ENCODE measurements around the gene INPP5B. TPM values are rescaled to one million over a fixed set of nuclear protein-coding genes. Genes with fewer than 3 reads are reported as not detected.

The INPP5B gene
- total RNA-seq, 1 donor from 2014 or later: 29.0 TPM

Other genes starting within 250 kb of the INPP5B start
- gene EPHA10, start 181.9 kb downstream of the INPP5B start, total RNA-seq: 0.05 TPM in 1 of 2 replicates, not detected in the other
- gene MANEAL, start 153.2 kb downstream of the INPP5B start, total RNA-seq: 3.4 and 3.7 TPM in 2 replicates
- gene C1orf122, start 139.3 kb downstream of the INPP5B start, total RNA-seq: 19.9 and 21.9 TPM in 2 replicates
- gene YRDC, start 138.8 kb downstream of the INPP5B start, total RNA-seq: 28.8 and 31.3 TPM in 2 replicates
- 23.2 and 31.7 TPM in 2 replicates for gene MTF1, start 87.5 kb downstream of the INPP5B start, total RNA-seq
- gene SF3A3, start 43.0 kb upstream of the INPP5B start, total RNA-seq: 93.8 and 94.2 TPM in 2 replicates
- 12.6 and 14.0 TPM in 2 replicates for gene FHL3, start 58.5 kb upstream of the INPP5B start, total RNA-seq
- 45.5 and 56.2 TPM in 2 replicates for gene UTP11, start 65.7 kb upstream of the INPP5B start, total RNA-seq
- gene POU3F1, start 99.7 kb upstream of the INPP5B start, total RNA-seq: 0.17 and 0.22 TPM in 2 replicates

Measured in T-helper 1 cell treated with Interleukin-12 subunit alpha and Interleukin-12 subunit beta and Interleukin-4 antibody, amounts not matched to agents 30 ng/mL and 1 ng/mL, for 36 hours (primary cell).